IMR-90 (cell line): ENCODE measurements around the gene PARP11. TPM values are rescaled to one million over a fixed set of nuclear protein-coding genes. Genes with fewer than 3 reads are reported as not detected.
A peak's percentile ranks its signal among the peaks of the same experiment; 100 is the strongest.

Experiments
- ATAC-seq: fragments of 200-7000 bp; cut with Tn5 transposase; 2 replicates; pipeline ENCODE4 v1.9.1; 2020; ENCODE audit warnings: low read depth, mild to moderate bottlenecking, moderate library complexity
- BruUV-seq: library from RNA; stranded (reverse); fragments of 400-500 nt; replicated peaks from 2 replicates; lab custom pipeline; 2021; lab: Mats Ljungman, UMichigan
- CTCF ChIA-PET: fragments of 300-600 bp; formaldehyde crosslinking; extraction: SDS; loops from one replicate; lab custom pipeline; 2021; ENCODE audit warnings: antibody characterized with exemption; lab: Yijun Ruan, JAX
- POLR2A ChIA-PET: fragments of 300-600 bp; sonication (Branson Sonifier 250); formaldehyde crosslinking; loops from one replicate; lab custom pipeline; 2022; ENCODE audit warnings: antibody characterized with exemption; ENCODE audit not compliant: unreplicated experiment; lab: Charles Lee
- DNase-seq: peaks from one replicate; pipeline ENCODE4 v3.0.0; 2013
- H2AFZ ChIP-seq: replicated peaks from 2 replicates; pipeline ENCODE3; 2013; ENCODE audit warnings: low read length, mild to moderate bottlenecking; ENCODE audit not compliant: poor library complexity
- H2AK5ac ChIP-seq: 2 replicates; pipeline ENCODE4 v1.6.1; 2013; ENCODE audit warnings: low read depth, low read length, inconsistent platforms
- H2AK9ac ChIP-seq: replicated peaks from 2 replicates; pipeline ENCODE3; 2013; ENCODE audit warnings: mild to moderate bottlenecking, low read depth, low read length, moderate library complexity; ENCODE audit not compliant: poor library complexity
- H2BK120ac ChIP-seq: 2 replicates; pipeline ENCODE4 v1.6.1; 2013; ENCODE audit warnings: low read depth, low read length, inconsistent platforms
- H2BK15ac ChIP-seq: 3 replicates; pipeline ENCODE4 v1.6.1; 2013; ENCODE audit warnings: low read depth, low read length, inconsistent platforms
- H2BK20ac ChIP-seq: 2 replicates; pipeline ENCODE4 v1.6.1; 2013; ENCODE audit warnings: low read depth, mild to moderate bottlenecking, inconsistent platforms, low read length, moderate library complexity
- H2BK5ac ChIP-seq: 2 replicates; pipeline ENCODE4 v1.6.1; 2013; ENCODE audit warnings: mild to moderate bottlenecking, low read depth, low read length, inconsistent platforms; ENCODE audit not compliant: poor library complexity, severe bottlenecking
- H3K14ac ChIP-seq: replicated peaks from 2 replicates; pipeline ENCODE4 v1.6.1; 2013; ENCODE audit warnings: low read depth, low read length, inconsistent platforms
- H3K18ac ChIP-seq: 2 replicates; pipeline ENCODE4 v1.6.1; 2013; ENCODE audit warnings: low read depth, low read length, control low read depth
- H3K23ac ChIP-seq: 2 replicates; pipeline ENCODE4 v1.6.1; 2013; ENCODE audit warnings: low read depth, low read length, inconsistent platforms
- H3K27ac ChIP-seq: 2 replicates; pipeline ENCODE4 v1.5.1; 2013; ENCODE audit warnings: mild to moderate bottlenecking, control low read depth, low read length; ENCODE audit not compliant: insufficient read depth
- H3K27me3 ChIP-seq: 2 replicates; pipeline ENCODE4 v1.6.1; 2013; ENCODE audit warnings: low read length; ENCODE audit not compliant: control insufficient read depth, insufficient read depth
- H3K36me3 ChIP-seq: 2 replicates; pipeline ENCODE4 v1.6.1; 2013; ENCODE audit warnings: low read length, mixed read lengths; ENCODE audit not compliant: control insufficient read depth, insufficient read depth
- H3K4ac ChIP-seq: 2 replicates; pipeline ENCODE4 v1.6.1; 2013; ENCODE audit warnings: low read depth, low read length, inconsistent platforms
- H3K4me1 ChIP-seq: 2 replicates; pipeline ENCODE4 v1.6.1; 2013; ENCODE audit warnings: low read length, mixed read lengths; ENCODE audit not compliant: control insufficient read depth, insufficient read depth
- H3K4me2 ChIP-seq: 2 replicates; pipeline ENCODE4 v1.6.1; 2013; ENCODE audit warnings: low read depth, mild to moderate bottlenecking, control low read depth, low read length, moderate library complexity
- H3K4me3 ChIP-seq: 2 replicates; pipeline ENCODE4 v1.5.1; 2013; ENCODE audit warnings: low read depth, mild to moderate bottlenecking, control low read depth, low read length, moderate library complexity; ENCODE audit not compliant: insufficient read depth
- H3K56ac ChIP-seq: 2 replicates; pipeline ENCODE4 v1.6.1; 2013; ENCODE audit warnings: low read length, inconsistent platforms; ENCODE audit not compliant: insufficient read depth; ENCODE audit errors: extremely low read depth
- H3K79me1 ChIP-seq, 2 experiments: 2 replicates each; pipeline ENCODE4 v1.6.1; 2013; ENCODE audit warnings: low read length in 2 of 2, inconsistent platforms in 1 of 2, low read depth in 1 of 2
- H3K9ac ChIP-seq: 2 replicates; pipeline ENCODE4 v1.6.1; 2013; ENCODE audit warnings: low read depth, low read length, control low read depth
- H3K9me1 ChIP-seq: 2 replicates; pipeline ENCODE4 v1.6.1; 2013; ENCODE audit warnings: low read length, inconsistent platforms; ENCODE audit not compliant: insufficient read depth
- H3K9me3 ChIP-seq: 2 replicates; pipeline ENCODE4 v1.6.1; 2013; ENCODE audit warnings: low read length; ENCODE audit not compliant: control insufficient read depth, insufficient read depth
- H4K20me1 ChIP-seq: 2 replicates; pipeline ENCODE4 v1.6.1; 2013; ENCODE audit warnings: low read length, inconsistent platforms; ENCODE audit not compliant: insufficient read depth
- H4K5ac ChIP-seq: 2 replicates; pipeline ENCODE4 v1.6.1; 2013; ENCODE audit warnings: mild to moderate bottlenecking, low read depth, low read length, control low read depth
- H4K8ac ChIP-seq, 2 experiments: 2 replicates each; pipeline ENCODE4 v1.6.1; 2013; ENCODE audit warnings: low read depth in 2 of 2, low read length in 2 of 2, control low read depth in 1 of 2, inconsistent platforms in 1 of 2
- H4K91ac ChIP-seq: 2 replicates; pipeline ENCODE4 v1.6.1; 2013; ENCODE audit warnings: low read depth, low read length, inconsistent platforms; ENCODE audit not compliant: insufficient read depth
- BHLHE40 ChIP-seq: fragments of 150-350 bp; IDR thresholded peaks from 2 replicates; pipeline ENCODE4 v1.6.1; 2016; ENCODE audit warnings: mild to moderate bottlenecking, low read depth, low read length
- CTCF ChIP-seq: conservative IDR thresholded peaks from 2 replicates; pipeline ENCODE4 v1.5.1; 2012; ENCODE audit warnings: mild to moderate bottlenecking, low read depth, low read length, improper control_type of control experiment
- MAZ ChIP-seq: IDR thresholded peaks from 2 replicates; pipeline ENCODE4 v1.6.1; 2012; ENCODE audit warnings: low read depth, mild to moderate bottlenecking, low read length, improper control_type of control experiment, moderate library complexity, borderline replicate concordance
- RAD21 ChIP-seq: IDR thresholded peaks from 2 replicates; pipeline ENCODE4 v1.6.1; 2012; ENCODE audit warnings: low read length, improper control_type of control experiment
- RCOR1 ChIP-seq: IDR thresholded peaks from 2 replicates; pipeline ENCODE4 v1.6.1; 2012; ENCODE audit warnings: mild to moderate bottlenecking, low read length, improper control_type of control experiment; ENCODE audit not compliant: insufficient replicate concordance
- SMC3 ChIP-seq: fragments of 150-350 bp; IDR thresholded peaks from 2 replicates; pipeline ENCODE4 v1.6.1; 2016; ENCODE audit warnings: low read depth, mild to moderate bottlenecking, antibody characterized with exemption, low read length, moderate library complexity
- USF2 ChIP-seq: fragments of 150-350 bp; IDR thresholded peaks from 2 replicates; pipeline ENCODE4 v1.6.1; 2017; ENCODE audit warnings: mild to moderate bottlenecking, antibody characterized with exemption, low read length, low read depth
- whole genome bisulfite sequencing, 2 experiments: methylation state at CpG; one replicate each; pipeline versions ENCODE4 v1.1.5 to v1.1.7; 2013; ENCODE audit warnings: missing lambda C conversion rate in 2 of 2; ENCODE audit not compliant: insufficient read length in 1 of 2; ENCODE audit errors: extremely low coverage in 2 of 2; 5-methylcytosine and 5-hydroxymethylcytosine counted together
- dilution Hi-C: fragments of 300-500 bp; cut with HindIII; formaldehyde crosslinking; loops from one replicate; pipeline ENCODE4 v1.14.3; 2018; ENCODE audit warnings: low sequenced_read_pairs; ENCODE audit not compliant: unreplicated experiment
- in situ Hi-C: fragments of 300-500 bp; cut with MboI; formaldehyde crosslinking; loops from 3 replicates; pipeline ENCODE4 v1.14.3; 2019; ENCODE audit warnings: low sequenced_read_pairs, inconsistent platforms, mixed read lengths
- intact Hi-C: fragments of 100-400 bp; cut with micrococcal nuclease; formaldehyde crosslinking; loops from 2 replicates; pipeline ENCODE4 v1.10.0; 2022
- polyA plus RNA-seq, 3 experiments: library from polyadenylated mRNA; depleted of rRNA; stranded (reverse); fragments of >200 nt; gene quantifications; 2 replicates each; pipeline ENCODE4 v1.2.3, GENCODE V29; 2012; ENCODE audit warnings: low replicate concordance in 1 of 3
- total RNA-seq: library from RNA; depleted of rRNA; stranded (reverse); fragments of >200 nt; gene quantifications from 2 replicates; pipeline ENCODE4 v1.2.3, GENCODE V29; 2012

Gene PARP11
- total and polyA plus RNA-seq, 2 of the 4 experiments (the other 2 are of a cell fraction) = 1.8 to 3.0 TPM

GRCh38 chr12:3885277-3886094, 12.3 kb upstream of the PARP11 start:
- no peak overlapping the region for H4K8ac ChIP-seq
- DNase-seq (peak; percentile 48), ATAC-seq (peak; percentile 82)
- H2BK120ac ChIP-seq = no peak overlapping the region
- H4K20me1 ChIP-seq = no peaks in the 10 kb centered on the region
- H3K9me1 ChIP-seq = no peaks in the 10 kb centered on the region
- H3K4me2 ChIP-seq = peak overlapping the region; percentile 97
- H4K91ac ChIP-seq = no peak overlapping the region
- H3K9me3 ChIP-seq = no peaks in the 10 kb centered on the region
- H3K18ac ChIP-seq = 0 out of 2 replicates have a peak overlapping the region, but pooled peaks have one; percentile 10
- no peak overlapping the region for H2AK5ac ChIP-seq
- H3K9ac ChIP-seq = peak overlapping the region; percentile 95
- H3K27ac ChIP-seq = peak overlapping the region; percentile 69
- TF ChIP-seq USF2 (0 out of 2 replicates have a peak, but pooled peaks have one; percentile 26), MAZ (no peak), CTCF (peak; percentile 88), RAD21 (peak; percentile 83), BHLHE40 (no peak), SMC3 (peak; percentile 77), RCOR1 (no peak)
- H3K4me1 ChIP-seq = peaks cover 1% of the 10 kb centered on the region; the same call in 1 of the 2 replicates
- no peak overlapping the region for H3K23ac ChIP-seq
- H2BK20ac ChIP-seq = no peak overlapping the region
- no peak overlapping the region; the same call in 1 of the 2 replicates for H4K5ac ChIP-seq
- H3K56ac ChIP-seq = no peak overlapping the region
- H3K36me3 ChIP-seq = no peaks in the 10 kb centered on the region
- H2AK9ac ChIP-seq = no peak overlapping the region
- intact Hi-C loops (loop anchor here (1.0 to 10.0 kb wide), 5 partner anchors 109 to 639 kb away; no protein-coding TSS in a partner anchor), dilution Hi-C loops (no loop called here), in situ Hi-C loops (loop anchor here (5.0 kb wide), 2 partner anchors 152 to 392 kb away; no protein-coding TSS in a partner anchor)
- H3K4me3 ChIP-seq = peak overlapping the region; percentile 55
- peaks cover 18% of the 10 kb centered on the region for H3K27me3 ChIP-seq
- H2AFZ ChIP-seq = no peak overlapping the region
- no peak overlapping the region for H2BK5ac ChIP-seq
- no peaks in the 10 kb centered on the region for H3K79me1 ChIP-seq
- no peak overlapping the region for H3K4ac ChIP-seq
- no TSS peak for BruUV-seq
- no peak overlapping the region for H2BK15ac ChIP-seq
- CTCF ChIA-PET = interaction anchor here (0.5 to 3.6 kb wide), 20 partner anchors 10 to 827 kb away, joined by 3 to 32 read pairs (median 3); no protein-coding TSS in a partner anchor
- H3K14ac ChIP-seq = no peak overlapping the region
- POLR2A ChIA-PET = interaction anchor here (0.9 kb wide), 1 partner anchor 12 kb away, joined by 4 read pairs; the partner anchor contains the start of gene PARP11
- no CpG with 5 or more reads among the region's 8 CpGs for WGBS, 2 experiments
